GM12801 (cell line): ENCODE data around the gene CPLX4.

Source experiments
- CTCF ChIP-seq: IDR thresholded peaks from one replicate; pipeline ENCODE4 v1.5.1; 2011; ENCODE audit warnings: control low read depth; ENCODE audit not compliant: insufficient read length; ENCODE audit errors: extremely low read depth

Gene CPLX4

GRCh38 chr18:59265246-59265973 is 53.0 kb downstream of the CPLX4 start:
- TF ChIP-seq CTCF, result no peak

GRCh38 chr18:59264651-59265245 is 53.7 kb downstream of the CPLX4 start:
- no peak for TF ChIP-seq CTCF

GRCh38 chr18:59264121-59264571 is 54.3 kb downstream of the CPLX4 start:
- TF ChIP-seq CTCF, result no peak

- TF ChIP-seq CTCF, result no peak
Measured at GRCh38 chr18:59263661-59264060, 54.8 kb downstream of the CPLX4 start.

GRCh38 chr18:59249199-59249774 is 69.2 kb downstream of the CPLX4 start:
- TF ChIP-seq CTCF, result no peak

- TF ChIP-seq CTCF, result no peak
Measured at GRCh38 chr18:59246796-59247195, 71.7 kb downstream of the CPLX4 start.
